ENCODE data around the gene PLAAT2. TPM values are rescaled to one million over a fixed set of nuclear protein-coding genes. Genes with fewer than 3 reads are reported as not detected.
"Not testable (repeated sequence)": the region's sequence is repeated elsewhere in the genome, so short reads cannot be mapped to it uniquely, and the experiment has no call there.

The PLAAT2 gene
- total RNA-seq, 1 donor from 2014 or later: not detected

GRCh38 chr11:63551091-63551888, 11.9 kb downstream of the PLAAT2 start:
- Mint-ChIP-seq H3K36me3 (ENCODE audit: low read depth) (no peaks in the 10 kb centered on the region), H3K27me3 (ENCODE audit: low read depth) (peaks cover 17% of the 10 kb centered on the region), H3K27ac (ENCODE audit: unreplicated experiment) (no peak overlapping the region), H3K4me3 (ENCODE audit: unreplicated experiment) (no peak overlapping the region), H3K9me3 (ENCODE audit: low read depth) (no peaks in the 10 kb centered on the region), H3K4me1 (ENCODE audit: low read depth) (peaks cover 4% of the 10 kb centered on the region)
- DNase-seq (ENCODE audit: low spot score): no peak
- TF ChIP-seq, protein P1, sequence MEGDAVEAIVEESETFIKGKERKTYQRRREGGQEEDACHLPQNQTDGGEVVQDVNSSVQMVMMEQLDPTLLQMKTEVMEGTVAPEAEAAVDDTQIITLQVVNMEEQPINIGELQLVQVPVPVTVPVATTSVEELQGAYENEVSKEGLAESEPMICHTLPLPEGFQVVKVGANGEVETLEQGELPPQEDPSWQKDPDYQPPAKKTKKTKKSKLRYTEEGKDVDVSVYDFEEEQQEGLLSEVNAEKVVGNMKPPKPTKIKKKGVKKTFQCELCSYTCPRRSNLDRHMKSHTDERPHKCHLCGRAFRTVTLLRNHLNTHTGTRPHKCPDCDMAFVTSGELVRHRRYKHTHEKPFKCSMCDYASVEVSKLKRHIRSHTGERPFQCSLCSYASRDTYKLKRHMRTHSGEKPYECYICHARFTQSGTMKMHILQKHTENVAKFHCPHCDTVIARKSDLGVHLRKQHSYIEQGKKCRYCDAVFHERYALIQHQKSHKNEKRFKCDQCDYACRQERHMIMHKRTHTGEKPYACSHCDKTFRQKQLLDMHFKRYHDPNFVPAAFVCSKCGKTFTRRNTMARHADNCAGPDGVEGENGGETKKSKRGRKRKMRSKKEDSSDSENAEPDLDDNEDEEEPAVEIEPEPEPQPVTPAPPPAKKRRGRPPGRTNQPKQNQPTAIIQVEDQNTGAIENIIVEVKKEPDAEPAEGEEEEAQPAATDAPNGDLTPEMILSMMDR (IDR thresholded peaks at IDR 0.05): no peak

DNA sequence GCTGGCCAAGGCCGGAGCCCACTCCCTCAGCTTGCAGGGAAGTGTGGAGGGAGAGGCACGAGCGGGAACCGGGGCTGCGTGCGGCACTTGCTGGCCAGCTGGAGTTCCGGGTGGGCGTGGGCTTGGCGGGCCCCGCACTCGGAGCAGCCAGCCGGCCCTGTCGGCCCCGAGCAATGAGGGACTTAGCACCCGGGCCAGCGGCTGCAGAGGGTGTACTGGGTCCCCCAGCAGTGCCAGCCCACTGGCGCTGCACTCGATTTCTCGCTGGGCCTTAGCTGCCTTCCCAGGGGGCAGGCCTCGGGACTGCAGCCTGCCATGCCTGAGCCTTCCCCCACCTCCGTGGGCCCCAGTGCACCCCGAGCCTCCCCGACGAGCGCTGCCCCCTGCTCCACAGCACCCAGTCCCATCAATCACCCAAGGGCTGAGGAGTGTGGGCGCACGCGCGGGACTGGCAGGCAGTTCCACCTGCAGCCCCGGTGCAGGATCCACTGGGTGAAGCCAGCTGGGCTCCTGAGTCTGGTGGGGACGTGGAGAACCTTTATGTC, 13.0 kb downstream of the PLAAT2 start:
- H3K9me3 Mint-ChIP-seq (ENCODE audit: low read depth); H3K36me3 Mint-ChIP-seq (ENCODE audit: low read depth); H3K4me3 Mint-ChIP-seq (ENCODE audit: unreplicated experiment); H3K4me1 Mint-ChIP-seq (ENCODE audit: low read depth); H3K27me3 Mint-ChIP-seq (ENCODE audit: low read depth); H3K27ac Mint-ChIP-seq (ENCODE audit: unreplicated experiment); DNase-seq (ENCODE audit: low spot score): not testable (repeated sequence)

- TF ChIP-seq, protein P1 (IDR thresholded peaks at IDR 0.05): no peak
- DNase-seq (ENCODE audit: low spot score): no peak
- Mint-ChIP-seq H3K36me3 (ENCODE audit: low read depth) (no peaks in the 10 kb centered on the region), H3K27me3 (ENCODE audit: low read depth) (peaks cover 10% of the 10 kb centered on the region), H3K4me1 (ENCODE audit: low read depth) (peaks cover 4% of the 10 kb centered on the region), H3K4me3 (ENCODE audit: unreplicated experiment) (no peak overlapping the region), H3K27ac (ENCODE audit: unreplicated experiment) (no peak overlapping the region), H3K9me3 (ENCODE audit: low read depth) (no peaks in the 10 kb centered on the region)
Measured at GRCh38 chr11:63549411-63549810, 13.8 kb downstream of the PLAAT2 start.

GRCh38 chr11:63548178-63548577, 15.0 kb downstream of the PLAAT2 start:
- H3K4me3 Mint-ChIP-seq (ENCODE audit: unreplicated experiment): no peak overlapping the region
- TF ChIP-seq, protein P1 (IDR thresholded peaks at IDR 0.05): no peak
- H3K36me3 Mint-ChIP-seq (ENCODE audit: low read depth): no peaks in the 10 kb centered on the region
- H3K9me3 Mint-ChIP-seq (ENCODE audit: low read depth): no peaks in the 10 kb centered on the region
- H3K4me1 Mint-ChIP-seq (ENCODE audit: low read depth): no peaks in the 10 kb centered on the region
- H3K27me3 Mint-ChIP-seq (ENCODE audit: low read depth): peaks cover 20% of the 10 kb centered on the region
- DNase-seq (ENCODE audit: low spot score): no peak
- no peak overlapping the region for H3K27ac Mint-ChIP-seq (ENCODE audit: unreplicated experiment)

- Mint-ChIP-seq H3K36me3 (ENCODE audit: low read depth) (no peaks in the 10 kb centered on the region), H3K27me3 (ENCODE audit: low read depth) (peaks cover 24% of the 10 kb centered on the region), H3K4me3 (ENCODE audit: unreplicated experiment) (no peak overlapping the region), H3K4me1 (ENCODE audit: low read depth) (no peaks in the 10 kb centered on the region), H3K27ac (ENCODE audit: unreplicated experiment) (no peak overlapping the region), H3K9me3 (ENCODE audit: low read depth) (no peaks in the 10 kb centered on the region)
- DNase-seq (ENCODE audit: low spot score): no peak
- TF ChIP-seq, protein P1 (IDR thresholded peaks at IDR 0.05): no peak
Measured at GRCh38 chr11:63547061-63547460, 16.1 kb downstream of the PLAAT2 start.

All from chondrocyte (in vitro differentiated cells).